WTC11 (cell line): ENCODE measurements around the gene SPOPL. TPM values are rescaled to one million over a fixed set of nuclear protein-coding genes. Genes with fewer than 3 reads are reported as not detected.

Source experiments
- ATAC-seq: fragments of 200-7000 bp; cut with Tn5 transposase; 2 replicates; pipeline ENCODE4 v1.10.0; 2021; ENCODE audit warnings: mild to moderate bottlenecking, moderate library complexity
- CTCF ChIA-PET: fragments of 300-600 bp; sonication (Branson Sonifier 250); formaldehyde crosslinking; loops from one replicate; lab custom pipeline; 2021; ENCODE audit warnings: antibody characterized with exemption; lab: Charles Lee
- POLR2A ChIA-PET: fragments of 350-600 bp; sonication (Branson Sonifier 250); formaldehyde crosslinking; loops from one replicate; lab custom pipeline; 2021; ENCODE audit warnings: antibody characterized with exemption; lab: Charles Lee
- DNase-seq: peaks from one replicate; pipeline ENCODE4 v3.0.0; 2021; ENCODE audit warnings: low spot score
- H3K27ac Mint-ChIP-seq: 2 replicates; pipeline ENCODE4 v1.8.0; 2021; ENCODE audit warnings: mixed read lengths
- H3K27me3 Mint-ChIP-seq: 2 replicates; pipeline ENCODE4 v1.8.0; 2021; ENCODE audit warnings: low read depth, mild to moderate bottlenecking, moderate library complexity, mixed read lengths
- H3K36me3 Mint-ChIP-seq: 2 replicates; pipeline ENCODE4 v1.8.0; 2021; ENCODE audit warnings: mixed read lengths
- H3K4me1 Mint-ChIP-seq: 2 replicates; pipeline ENCODE4 v1.8.0; 2022; ENCODE audit warnings: mixed read lengths
- H3K4me3 Mint-ChIP-seq: 2 replicates; pipeline ENCODE4 v1.8.0; 2021; ENCODE audit warnings: mild to moderate bottlenecking, moderate library complexity, mixed read lengths
- H3K9me3 Mint-ChIP-seq: 2 replicates; pipeline ENCODE4 v1.8.0; 2021; ENCODE audit warnings: mixed read lengths
- ARID4B ChIP-seq: sonication (generic); formaldehyde crosslinking; IDR thresholded peaks from 2 replicates; pipeline ENCODE4 v1.8.0; 2023; ENCODE audit warnings: missing genetic modification reagents, mild to moderate bottlenecking, borderline replicate concordance
- ATF3 ChIP-seq: sonication (generic); formaldehyde crosslinking; conservative IDR thresholded peaks from 2 replicates; pipeline ENCODE4 v1.8.1; 2022; ENCODE audit warnings: mild to moderate bottlenecking, missing genetic modification reagents
- ATF6 ChIP-seq: sonication (generic); formaldehyde crosslinking; IDR thresholded peaks from 2 replicates; pipeline ENCODE4 v1.8.1; 2023; ENCODE audit warnings: mild to moderate bottlenecking, missing genetic modification reagents
- CREB1 ChIP-seq: sonication (generic); formaldehyde crosslinking; IDR thresholded peaks from 2 replicates; pipeline ENCODE4 v1.8.0; 2023; ENCODE audit warnings: mild to moderate bottlenecking, missing genetic modification reagents
- E2F5 ChIP-seq: sonication (generic); formaldehyde crosslinking; IDR thresholded peaks from 2 replicates; pipeline ENCODE4 v1.8.1; 2022; ENCODE audit warnings: mild to moderate bottlenecking, moderate library complexity, missing genetic modification reagents
- EMX1 ChIP-seq: fragments of 250-450 bp; sonication (Bioruptor Pico); IDR thresholded peaks from 2 replicates; pipeline ENCODE4 v1.8.0; 2021; ENCODE audit warnings: mild to moderate bottlenecking
- ESRRA ChIP-seq: sonication (generic); formaldehyde crosslinking; IDR thresholded peaks from 2 replicates; pipeline ENCODE4 v1.8.1; 2022; ENCODE audit warnings: mild to moderate bottlenecking, missing genetic modification reagents, borderline replicate concordance
- ETV6 ChIP-seq: sonication (generic); formaldehyde crosslinking; IDR thresholded peaks from 2 replicates; pipeline ENCODE4 v1.8.1; 2022; ENCODE audit warnings: mild to moderate bottlenecking, missing genetic modification reagents
- GTF2I ChIP-seq: fragments of 250-450 bp; sonication (Bioruptor Pico); conservative IDR thresholded peaks from 2 replicates; pipeline ENCODE4 v1.4.0; 2021; ENCODE audit warnings: mild to moderate bottlenecking
- IRF1 ChIP-seq: sonication (generic); formaldehyde crosslinking; IDR thresholded peaks from 2 replicates; pipeline ENCODE4 v1.8.0; 2023; ENCODE audit warnings: missing genetic modification reagents
- JAZF1 ChIP-seq: fragments of 250-450 bp; sonication (Bioruptor Pico); IDR thresholded peaks from 2 replicates; pipeline ENCODE4 v1.9.0; 2021; ENCODE audit warnings: moderate library complexity, mild to moderate bottlenecking, inconsistent platforms
- KAT7 ChIP-seq: sonication (generic); formaldehyde crosslinking; IDR thresholded peaks from 2 replicates; pipeline ENCODE4 v1.8.1; 2023; ENCODE audit warnings: missing genetic modification reagents, mild to moderate bottlenecking, borderline replicate concordance
- MAX ChIP-seq: sonication (generic); formaldehyde crosslinking; IDR thresholded peaks from 2 replicates; pipeline ENCODE4 v1.8.0; 2022; ENCODE audit warnings: mild to moderate bottlenecking, missing genetic modification reagents
- NFE2L1 ChIP-seq: sonication (generic); formaldehyde crosslinking; IDR thresholded peaks from 2 replicates; pipeline ENCODE4 v1.8.1; 2023; ENCODE audit warnings: missing genetic modification reagents
- NR2C2 ChIP-seq: sonication (generic); formaldehyde crosslinking; IDR thresholded peaks from 2 replicates; pipeline ENCODE4 v1.8.0; 2022; ENCODE audit warnings: mild to moderate bottlenecking, missing genetic modification reagents
- NR3C1 ChIP-seq: sonication (generic); formaldehyde crosslinking; conservative IDR thresholded peaks from 2 replicates; pipeline ENCODE4 v1.8.1; 2023; ENCODE audit warnings: low read depth, mild to moderate bottlenecking, missing genetic modification reagents
- OVOL2 ChIP-seq: fragments of 250-450 bp; sonication (Bioruptor Pico); IDR thresholded peaks from 2 replicates; pipeline ENCODE4 v1.9.0; 2021; ENCODE audit warnings: mild to moderate bottlenecking, borderline replicate concordance
- RORB ChIP-seq: fragments of 250-450 bp; sonication (Bioruptor Pico); IDR thresholded peaks from 2 replicates; pipeline ENCODE4 v1.9.0; 2021; ENCODE audit warnings: mild to moderate bottlenecking
- SOX15 ChIP-seq: fragments of 250-450 bp; sonication (Bioruptor Pico); IDR thresholded peaks from 2 replicates; pipeline ENCODE4 v1.9.0; 2021; ENCODE audit warnings: mild to moderate bottlenecking
- ZNF121 ChIP-seq: sonication (generic); formaldehyde crosslinking; IDR thresholded peaks from 2 replicates; pipeline ENCODE4 v1.8.0; 2023; ENCODE audit warnings: missing genetic modification reagents
- ZNF138 ChIP-seq: sonication (generic); formaldehyde crosslinking; conservative IDR thresholded peaks from 2 replicates; pipeline ENCODE4 v1.8.1; 2022; ENCODE audit warnings: mild to moderate bottlenecking, moderate library complexity, missing genetic modification reagents
- ZNF396 ChIP-seq: fragments of 250-450 bp; sonication (Bioruptor Pico); IDR thresholded peaks from 2 replicates; pipeline ENCODE4 v1.8.0; 2021; ENCODE audit warnings: mild to moderate bottlenecking, moderate library complexity, borderline replicate concordance
- ZNF423 ChIP-seq: fragments of 250-450 bp; sonication (Bioruptor Pico); IDR thresholded peaks from 2 replicates; pipeline ENCODE4 v2.1.2; 2022; ENCODE audit warnings: mild to moderate bottlenecking, moderate library complexity
- total RNA-seq: library from RNA; stranded (reverse); gene quantifications from 3 replicates; pipeline ENCODE4 v1.2.3, GENCODE V29; 2021

Gene SPOPL
- total RNA-seq, 1 experiment from 2014 or later: 13.3 TPM

GRCh38 chr2:138492160-138492559 lies 9.4 kb upstream of the SPOPL start:
- ATAC-seq (no peak), DNase-seq (no peak)
- TF ChIP-seq SOX15 (CRISPR knock-in tag) (no peak), ATF3 (CRISPR knock-in tag) (no peak), ETV6 (CRISPR knock-in tag) (no peak), NR3C1 (no peak), ZNF396 (CRISPR knock-in tag) (no peak), ARID4B (CRISPR knock-in tag) (no peak), OVOL2 (CRISPR knock-in tag) (no peak), NFE2L1 (CRISPR knock-in tag) (no peak), ESRRA (CRISPR knock-in tag) (no peak), GTF2I (no peak), MAX (CRISPR knock-in tag) (no peak), JAZF1 (CRISPR knock-in tag) (no peak)
- H3K36me3 Mint-ChIP-seq: no peaks in the 10 kb centered on the region
- no peak overlapping the region for H3K27ac Mint-ChIP-seq
- no peaks in the 10 kb centered on the region for H3K27me3 Mint-ChIP-seq
- H3K4me3 Mint-ChIP-seq: no peak overlapping the region
- no peaks in the 10 kb centered on the region for H3K9me3 Mint-ChIP-seq
- H3K4me1 Mint-ChIP-seq: peaks cover 22% of the 10 kb centered on the region
- ChIA-PET CTCF (no interaction called here), POLR2A (no interaction called here)

GRCh38 chr2:138493334-138493733 lies 8.2 kb upstream of the SPOPL start:
- POLR2A ChIA-PET: no interaction called here
- Mint-ChIP-seq H3K36me3 (no peaks in the 10 kb centered on the region), H3K27ac (no peak overlapping the region), H3K9me3 (no peaks in the 10 kb centered on the region), H3K4me3 (no peak overlapping the region), H3K27me3 (no peaks in the 10 kb centered on the region)
- CTCF ChIA-PET: no interaction called here
- ATAC-seq: peak; percentile 44
- TF ChIP-seq IRF1: no peak
- no peak for TF ChIP-seq ZNF121 (CRISPR knock-in tag)
- no peak for TF ChIP-seq CREB1 (CRISPR knock-in tag)
- TF ChIP-seq NR2C2: no peak
- TF ChIP-seq EMX1 (CRISPR knock-in tag): no peak
- TF ChIP-seq RORB (CRISPR knock-in tag): no peak
- TF ChIP-seq ZNF138 (CRISPR knock-in tag): no peak
- TF ChIP-seq, all 79 proteins: peak for 0
- peaks cover 22% of the 10 kb centered on the region for H3K4me1 Mint-ChIP-seq
- no peak for DNase-seq

GRCh38 chr2:138494265-138494966 lies 7.2 kb upstream of the SPOPL start:
- ATAC-seq (no peak), DNase-seq (no peak)
- Mint-ChIP-seq H3K36me3 (no peaks in the 10 kb centered on the region), H3K4me3 (no peak overlapping the region), H3K27ac (no peak overlapping the region), H3K27me3 (no peaks in the 10 kb centered on the region), H3K9me3 (no peaks in the 10 kb centered on the region), H3K4me1 (peaks cover 22% of the 10 kb centered on the region)
- ChIA-PET CTCF (no interaction called here), POLR2A (no interaction called here)
- no peak for TF ChIP-seq ESRRA (CRISPR knock-in tag)
- no peak for TF ChIP-seq KAT7 (CRISPR knock-in tag)
- TF ChIP-seq EMX1 (CRISPR knock-in tag): no peak
- no peak for TF ChIP-seq ATF6
- no peak for TF ChIP-seq ZNF423
- TF ChIP-seq OVOL2 (CRISPR knock-in tag): no peak
- TF ChIP-seq E2F5: no peak
- TF ChIP-seq RORB (CRISPR knock-in tag): no peak
- no peak for TF ChIP-seq IRF1
